Tibial artery (tissue), 4 donors: ENCODE results near the gene ASIC2.

Experiments
- DNase-seq, 2 donors: peaks; one replicate each; pipeline ENCODE4 v3.0.0-alpha.2; 2019
- H3K27ac ChIP-seq, 2 donors: fragments of 200-600 bp; sonication (generic) in 1 of 2; 1 replicate in 1 of 2; 2 replicates in 1 of 2; pipeline ENCODE4 v1.5.1; 2018 to 2019; ENCODE audit warnings: mild to moderate bottlenecking in 1 of 2
- H3K27me3 ChIP-seq, 2 donors: fragments of 200-600 bp; sonication (generic) in 1 of 2; one replicate each; pipeline versions ENCODE4 v1.5.1 to v1.6.0; 2016 to 2019
- H3K36me3 ChIP-seq, 3 donors: fragments of 200-600 bp; sonication (generic) in 2 of 3; one replicate each; pipeline ENCODE4 v1.5.1; 2016 to 2019; ENCODE audit warnings: mild to moderate bottlenecking in 2 of 3
- H3K4me1 ChIP-seq, 4 donors: fragments of 200-600 bp; sonication (generic) in 2 of 4; 1 replicate in 3 of 4; 2 replicates in 1 of 4; pipeline ENCODE4 v1.5.1; 2016 to 2019
- H3K4me3 ChIP-seq, 2 donors: fragments of 200-600 bp; sonication (generic) in 1 of 2; 1 replicate in 1 of 2; 2 replicates in 1 of 2; pipeline ENCODE4 v1.5.1; 2018 to 2019; ENCODE audit warnings: mild to moderate bottlenecking in 2 of 2
- H3K9me3 ChIP-seq, 3 donors: fragments of 200-600 bp; sonication (generic) in 1 of 3; one replicate each; pipeline ENCODE4 v1.5.1; 2016 to 2019
- CTCF ChIP-seq, 2 experiments: fragments of 200-600 bp in 1 of 2; fragments of 450-650 bp in 1 of 2; IDR thresholded peaks; one replicate each; pipeline ENCODE4 v1.5.1; 2017 to 2019; ENCODE audit warnings: antibody characterized with exemption in 2 of 2, mild to moderate bottlenecking in 1 of 2, moderate library complexity in 1 of 2
- intact Hi-C: fragments of 100-400 bp; cut with DNase I; formaldehyde crosslinking; loops from one replicate; pipeline ENCODE4 v1.15.0; 2023; ENCODE audit warnings: low total_unique reads

Gene ASIC2

GRCh38 chr17:33053676-33054075, 239.4 kb downstream of the ASIC2 start:
- Histone ChIP-seq H3K4me1 (peaks cover 0 to 18% (median 4%) of the 10 kb centered on the region in 4 donors), H3K27ac (no peak overlapping the region), H3K36me3 (no peaks in the 10 kb centered on the region), H3K4me3 (no peak overlapping the region), H3K27me3 (peaks cover 0 to 3% of the 10 kb centered on the region in 2 donors), H3K9me3 (no peaks in the 10 kb centered on the region)
- TF ChIP-seq CTCF (IDR thresholded peaks at IDR 0.05): no peak
- intact Hi-C loops: no loop called here
- no peak for DNase-seq

GRCh38 chr17:33052856-33053255, 240.2 kb downstream of the ASIC2 start:
- intact Hi-C loops: no loop called here
- Histone ChIP-seq H3K27me3 (peaks cover 0 to 3% of the 10 kb centered on the region in 2 donors), H3K36me3 (no peaks in the 10 kb centered on the region), H3K27ac (no peak overlapping the region), H3K4me3 (no peak overlapping the region), H3K9me3 (no peaks in the 10 kb centered on the region), H3K4me1 (peaks cover 0 to 18% (median 4%) of the 10 kb centered on the region in 4 donors)
- DNase-seq: no peak
- TF ChIP-seq CTCF (IDR thresholded peaks at IDR 0.05): no peak

- TF ChIP-seq CTCF (IDR thresholded peaks at IDR 0.05): no peak
- no peaks in the 10 kb centered on the region for H3K36me3 ChIP-seq
- peaks cover 0 to 10% (median 3%) of the 10 kb centered on the region in 4 donors for H3K4me1 ChIP-seq
- H3K27ac ChIP-seq: no peak overlapping the region
- no peak overlapping the region for H3K4me3 ChIP-seq
- no peaks in the 10 kb centered on the region for H3K9me3 ChIP-seq
- peaks cover 0 to 3% of the 10 kb centered on the region in 2 donors for H3K27me3 ChIP-seq
- intact Hi-C loops: no loop called here
- DNase-seq: no peak
Observed at GRCh38 chr17:33050611-33051140, 242.4 kb downstream of the ASIC2 start.

- intact Hi-C loops: no loop called here
- Histone ChIP-seq H3K4me3 (no peak overlapping the region), H3K4me1 (peaks cover 0 to 2% (median 0%) of the 10 kb centered on the region in 4 donors), H3K36me3 (no peaks in the 10 kb centered on the region), H3K9me3 (no peaks in the 10 kb centered on the region), H3K27ac (no peak overlapping the region), H3K27me3 (peaks cover 0 to 3% of the 10 kb centered on the region in 2 donors)
- TF ChIP-seq CTCF (IDR thresholded peaks at IDR 0.05): peak; percentile 57 to 70
- DNase-seq: peak in 1 of 2 donors; percentile 47
Observed at GRCh38 chr17:33049781-33050414, 243.2 kb downstream of the ASIC2 start.

GRCh38 chr17:33046361-33047255, 246.5 kb downstream of the ASIC2 start:
- peaks cover 0 to 3% of the 10 kb centered on the region in 2 donors for H3K27me3 ChIP-seq
- H3K27ac ChIP-seq: no peak overlapping the region
- H3K4me1 ChIP-seq: no peaks in the 10 kb centered on the region
- intact Hi-C loops: no loop called here
- no peak for DNase-seq
- no peaks in the 10 kb centered on the region for H3K36me3 ChIP-seq
- TF ChIP-seq CTCF (IDR thresholded peaks at IDR 0.05): no peak
- no peaks in the 10 kb centered on the region for H3K9me3 ChIP-seq
- no peak overlapping the region for H3K4me3 ChIP-seq
